ENCODE results near the gene MMP23B. TPM values are rescaled to one million over a fixed set of nuclear protein-coding genes. Genes with fewer than 3 reads are reported as not detected.
A peak's percentile ranks its signal among the peaks of the same experiment; 100 is the strongest.
"Not testable (repeated sequence)": the region's sequence is repeated elsewhere in the genome, so short reads cannot be mapped to it uniquely, and the experiment has no call there.

MMP23B gene
- total and polyA plus RNA-seq, 2 experiments from 2014 or later: 73.4 to 136 TPM

- not testable (repeated sequence) for H3K27me3 ChIP-seq; H3K4me2 ChIP-seq; H3K9me2 ChIP-seq (replicated peaks; ENCODE audit: insufficient read depth); H2AFZ ChIP-seq; DNase-seq (ENCODE audit: low spot score); H3K79me2 ChIP-seq; H4K20me1 ChIP-seq (ENCODE audit: insufficient read depth, poor library complexity, severe bottlenecking); H3K9me3 ChIP-seq (ENCODE audit: low read depth); H3K27ac ChIP-seq; H3K4me1 ChIP-seq (ENCODE audit: insufficient read depth); H3K36me3 ChIP-seq (replicated peaks; ENCODE audit: insufficient read depth, low read depth); H3K4me3 ChIP-seq
- WGBS (ENCODE audit: low lambda C conversion rate, missing lambda C conversion rate): 96% methylated on average over 13 of the region's 25 CpGs
These were observed 8.1 kb downstream of the MMP23B start for GRCh38 chr1:1640081-1640480.

- not testable (repeated sequence) for H3K4me2 ChIP-seq; H3K9me3 ChIP-seq (ENCODE audit: low read depth); H2AFZ ChIP-seq; H4K20me1 ChIP-seq (ENCODE audit: insufficient read depth, poor library complexity, severe bottlenecking); DNase-seq (ENCODE audit: low spot score); H3K79me2 ChIP-seq; H3K27me3 ChIP-seq; H3K36me3 ChIP-seq (replicated peaks; ENCODE audit: insufficient read depth, low read depth); H3K4me1 ChIP-seq (ENCODE audit: insufficient read depth); H3K9me2 ChIP-seq (replicated peaks; ENCODE audit: insufficient read depth); H3K4me3 ChIP-seq; H3K27ac ChIP-seq
- 96% methylated on average over 32 of the region's 38 CpGs for WGBS (ENCODE audit: low lambda C conversion rate, missing lambda C conversion rate)
These were observed 8.9 kb downstream of the MMP23B start for GRCh38 chr1:1640711-1641461.

GRCh38 chr1:1646326-1646725 is 14.4 kb downstream of the MMP23B start:
- H4K20me1 ChIP-seq (ENCODE audit: insufficient read depth, poor library complexity, severe bottlenecking); H3K27ac ChIP-seq; H3K4me1 ChIP-seq (ENCODE audit: insufficient read depth); H3K27me3 ChIP-seq; H3K9me2 ChIP-seq (replicated peaks; ENCODE audit: insufficient read depth); H2AFZ ChIP-seq; H3K4me2 ChIP-seq; H3K9me3 ChIP-seq (ENCODE audit: low read depth); H3K79me2 ChIP-seq; H3K4me3 ChIP-seq; DNase-seq (ENCODE audit: low spot score); H3K36me3 ChIP-seq (replicated peaks; ENCODE audit: insufficient read depth, low read depth): not testable (repeated sequence)
- WGBS (ENCODE audit: low lambda C conversion rate, missing lambda C conversion rate): 86% methylated on average over 5 of the region's 5 CpGs

GRCh38 chr1:1647567-1648241 is 15.7 kb downstream of the MMP23B start:
- not testable (repeated sequence) for H2AFZ ChIP-seq; H4K20me1 ChIP-seq (ENCODE audit: insufficient read depth, poor library complexity, severe bottlenecking); H3K4me2 ChIP-seq; H3K9me2 ChIP-seq (replicated peaks; ENCODE audit: insufficient read depth); H3K27ac ChIP-seq; H3K4me3 ChIP-seq; DNase-seq (ENCODE audit: low spot score); H3K36me3 ChIP-seq (replicated peaks; ENCODE audit: insufficient read depth, low read depth); H3K4me1 ChIP-seq (ENCODE audit: insufficient read depth); H3K27me3 ChIP-seq; H3K79me2 ChIP-seq; H3K9me3 ChIP-seq (ENCODE audit: low read depth)
- WGBS (ENCODE audit: low lambda C conversion rate, missing lambda C conversion rate): 97% methylated on average over 17 of the region's 17 CpGs

GRCh38 chr1:1648265-1648664 is 16.3 kb downstream of the MMP23B start:
- 91% methylated on average over 11 of the region's 11 CpGs for WGBS (ENCODE audit: low lambda C conversion rate, missing lambda C conversion rate)
- not testable (repeated sequence) for H3K27ac ChIP-seq; H3K9me2 ChIP-seq (replicated peaks; ENCODE audit: insufficient read depth); H4K20me1 ChIP-seq (ENCODE audit: insufficient read depth, poor library complexity, severe bottlenecking); DNase-seq (ENCODE audit: low spot score); H3K4me1 ChIP-seq (ENCODE audit: insufficient read depth); H3K79me2 ChIP-seq; H2AFZ ChIP-seq; H3K4me2 ChIP-seq; H3K4me3 ChIP-seq; H3K9me3 ChIP-seq (ENCODE audit: low read depth); H3K36me3 ChIP-seq (replicated peaks; ENCODE audit: insufficient read depth, low read depth); H3K27me3 ChIP-seq

- not testable (repeated sequence) for H3K27me3 ChIP-seq
These were observed 26.9 kb downstream of the MMP23B start, which contains the start of gene CDK11B for GRCh38 chr1:1658583-1659549. Gene CDK11B (minus strand): TSS chr1:1659004. CDS start chr1:1657485, 1,519 bp downstream.

GRCh38 chr1:1662392-1662791 is 30.4 kb downstream of the MMP23B start:
- H3K9me2 ChIP-seq (replicated peaks; ENCODE audit: insufficient read depth); DNase-seq (ENCODE audit: low spot score); H3K4me1 ChIP-seq (ENCODE audit: insufficient read depth); H3K36me3 ChIP-seq (replicated peaks; ENCODE audit: insufficient read depth, low read depth); H2AFZ ChIP-seq; H3K79me2 ChIP-seq; H3K9me3 ChIP-seq (ENCODE audit: low read depth); H3K27me3 ChIP-seq; H3K4me3 ChIP-seq; H4K20me1 ChIP-seq (ENCODE audit: insufficient read depth, poor library complexity, severe bottlenecking): not testable (repeated sequence)
- Histone ChIP-seq H3K4me2 (peak overlapping the region; percentile 49), H3K27ac (peak overlapping the region; percentile 88)
- 75% methylated on average over 9 of the region's 9 CpGs for WGBS (ENCODE audit: low lambda C conversion rate, missing lambda C conversion rate)

More at GRCh38 chr1:1658583-1659549, 26.9 kb downstream of the MMP23B start, which contains the start of gene CDK11B:
- peak; percentile 94 for DNase-seq (ENCODE audit: low spot score)
- under 1% methylated on average over 64 of the region's 96 CpGs for WGBS (ENCODE audit: low lambda C conversion rate, missing lambda C conversion rate)
- not testable (repeated sequence) for H3K4me1 ChIP-seq (ENCODE audit: insufficient read depth); H4K20me1 ChIP-seq (ENCODE audit: insufficient read depth, poor library complexity, severe bottlenecking); H3K36me3 ChIP-seq (replicated peaks; ENCODE audit: insufficient read depth, low read depth); H3K9me3 ChIP-seq (ENCODE audit: low read depth); H3K9me2 ChIP-seq (replicated peaks; ENCODE audit: insufficient read depth)
- Histone ChIP-seq H3K27ac (peak within 1 kb of the TSS; percentile 99), H3K4me2 (peak within 1 kb of the TSS; percentile 75), H3K4me3 (peak within 1 kb of the TSS; percentile 58), H2AFZ (peak within 1 kb of the TSS; percentile 50), H3K79me2 (peaks cover 17% of the 10 kb centered on the region)
- TF ChIP-seq CTCF (IDR thresholded peaks at IDR 0.05; ENCODE audit: poor library complexity): peak; percentile 29
